NCI-H1417 (cell line): ENCODE results near the gene MAGI2.

Experiments used
- DNase-seq, 3 experiments: peaks; one replicate each; lab custom pipeline; 2025; lab: John Stamatoyannopoulos, UW

Gene MAGI2

GRCh38 chr7:78939669-78940068 is 513.8 kb downstream of the MAGI2 start:
- peak; percentile 7 to 57 (median 51) for DNase-seq

DNA sequence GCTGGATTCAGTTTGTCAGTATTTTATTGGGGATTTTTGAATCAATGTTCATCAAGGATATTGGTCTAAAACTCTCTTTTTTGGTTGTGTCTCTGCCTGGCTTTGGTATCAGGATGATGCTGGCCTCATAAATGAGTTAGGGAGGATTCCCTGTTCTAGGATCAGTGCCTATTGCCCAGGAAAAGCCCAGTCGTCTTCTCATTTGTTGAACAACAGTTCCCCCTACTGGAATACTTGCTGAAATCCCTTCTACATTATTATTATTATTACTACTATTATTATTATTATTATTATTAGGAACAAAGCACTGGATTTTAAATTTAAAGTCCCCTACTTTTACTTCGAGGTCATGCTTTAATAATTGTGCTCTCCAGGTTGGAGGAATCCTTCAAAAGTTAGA is 528.9 kb downstream of the MAGI2 start:
- DNase-seq, result peak in 2 of 3 experiments; percentile 22 to 58

GRCh38 chr7:78912781-78913180 is 540.7 kb downstream of the MAGI2 start:
- no peak for DNase-seq

- DNase-seq, result no peak
These were observed 546.7 kb downstream of the MAGI2 start for GRCh38 chr7:78906735-78907134.

GRCh38 chr7:78905436-78905835 is 548.0 kb downstream of the MAGI2 start:
- peak in 1 of 3 experiments; percentile 35 for DNase-seq

DNA sequence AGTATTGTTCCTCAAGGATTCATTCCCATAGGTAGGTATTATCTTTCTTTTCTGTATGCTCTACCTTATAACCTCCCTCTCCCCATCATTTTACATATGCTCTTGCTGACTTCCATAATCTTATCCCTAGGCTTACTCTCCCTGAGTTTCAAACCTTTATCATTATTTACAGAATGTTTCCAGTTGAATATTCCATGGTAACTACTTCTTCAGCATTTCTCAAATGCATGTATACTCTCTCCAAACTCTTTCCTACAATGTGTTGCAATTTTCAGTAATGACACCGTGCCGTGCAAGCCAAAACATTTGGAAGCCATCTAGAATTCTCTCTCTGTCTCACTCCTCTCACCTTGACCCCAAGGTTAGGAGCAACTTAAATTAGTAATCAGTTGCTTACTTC is 548.5 kb downstream of the MAGI2 start:
- no peak for DNase-seq

DNA sequence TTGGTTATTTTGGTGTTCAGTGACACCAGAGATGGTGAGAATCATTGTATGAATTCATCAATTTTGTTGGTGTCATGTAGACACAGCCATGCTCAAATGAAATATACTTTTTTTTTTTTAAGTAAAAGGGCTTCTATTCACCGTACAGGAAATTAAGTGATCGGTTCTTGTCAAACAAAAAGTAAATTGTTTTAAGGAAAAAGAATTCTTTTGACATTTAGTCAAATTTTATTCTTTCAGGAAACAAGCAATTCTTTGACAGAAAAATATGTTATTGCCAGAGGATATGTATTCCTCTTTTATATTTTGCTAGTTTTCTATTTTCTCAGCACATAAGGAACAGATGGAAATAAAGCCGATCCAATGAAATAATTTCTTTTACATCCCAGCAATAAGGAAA is 551.9 kb downstream of the MAGI2 start:
- no peak for DNase-seq

- DNase-seq, result no peak
These were observed 552.7 kb downstream of the MAGI2 start for GRCh38 chr7:78900806-78901205.

- DNase-seq, result no peak
These were observed 558.1 kb downstream of the MAGI2 start for GRCh38 chr7:78895393-78895792.

DNA sequence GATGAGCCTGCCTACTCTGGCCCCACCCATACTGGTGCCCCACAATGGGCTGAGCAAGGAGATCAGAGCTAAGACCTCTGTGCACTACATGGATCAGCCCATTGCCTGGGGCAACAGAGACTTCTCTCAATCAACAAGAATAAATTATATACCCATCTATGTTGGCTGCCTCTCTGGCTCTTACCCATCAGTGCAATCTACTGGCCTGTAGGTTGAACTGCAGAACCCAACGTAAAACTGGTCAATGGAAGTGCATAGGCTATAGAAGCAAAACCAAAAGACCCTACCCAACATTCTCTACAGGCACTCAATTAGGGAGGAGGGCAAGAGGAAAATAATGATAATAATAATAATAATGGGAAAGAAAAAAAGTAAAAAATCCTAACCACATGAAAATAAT is 574.3 kb downstream of the MAGI2 start:
- DNase-seq, result no peak

- no peak for DNase-seq
These were observed 580.4 kb downstream of the MAGI2 start for GRCh38 chr7:78873117-78873516.

DNA sequence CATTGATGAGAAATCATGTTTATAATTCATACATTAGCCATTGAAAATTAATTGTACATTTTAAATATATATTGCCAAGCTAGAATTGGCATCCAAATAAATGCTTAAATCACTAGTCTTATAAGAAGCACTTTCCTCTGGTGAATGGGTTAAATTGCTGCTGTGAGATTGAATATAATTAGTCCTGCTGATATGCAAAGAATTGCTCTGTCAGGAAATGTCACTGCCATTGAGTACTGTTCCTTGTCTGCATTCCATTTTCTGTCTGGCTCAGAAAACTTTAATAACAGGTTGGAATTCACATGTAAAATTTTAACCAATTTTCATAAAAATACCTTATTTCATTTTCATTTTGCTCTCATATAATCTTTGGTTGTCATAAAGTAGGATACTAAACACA is 589.1 kb downstream of the MAGI2 start:
- DNase-seq, result peak in 1 of 3 experiments; percentile 61

DNA sequence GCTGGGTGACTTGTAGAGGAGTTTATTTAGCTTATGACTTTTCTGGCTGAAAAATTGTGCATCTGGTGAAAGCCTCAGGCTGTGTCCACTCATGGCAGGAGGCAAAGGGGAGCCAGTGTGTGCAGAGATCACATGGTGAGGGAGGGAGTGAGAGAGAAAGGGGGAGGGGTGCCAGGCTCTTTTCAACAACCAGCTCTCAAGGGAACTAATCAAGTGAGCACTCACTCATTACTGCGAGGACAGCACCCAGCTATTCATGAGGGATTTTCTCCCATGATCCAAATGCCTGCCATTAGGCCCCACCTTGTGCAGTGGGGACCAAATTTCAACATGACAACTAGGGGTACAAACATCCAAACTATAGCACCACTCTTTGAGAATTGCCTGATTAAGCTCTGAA is 590.2 kb downstream of the MAGI2 start:
- peak in 2 of 3 experiments; percentile 31 to 74 for DNase-seq

DNA sequence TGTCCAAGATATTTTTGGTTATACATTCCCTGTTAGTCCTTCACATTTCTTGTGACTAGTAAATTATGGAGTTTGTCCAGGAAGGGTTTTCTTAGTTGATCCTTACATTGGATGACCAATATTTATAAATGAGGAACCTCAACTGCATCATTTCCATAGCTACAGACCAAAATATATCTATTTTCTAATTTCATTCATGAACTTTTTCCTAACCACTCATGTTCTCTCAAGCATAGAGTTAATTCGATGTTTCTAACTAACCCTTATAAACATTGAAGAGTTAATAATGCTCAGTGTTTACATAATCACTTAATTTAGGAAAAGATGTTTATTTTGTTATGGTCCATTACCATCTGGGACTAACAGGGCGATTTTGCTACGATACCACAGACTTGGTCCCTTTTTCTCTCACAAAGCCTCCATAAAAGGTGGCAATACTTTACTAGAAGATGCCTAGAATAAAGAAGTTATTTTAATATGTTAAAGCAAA is 591.0 kb downstream of the MAGI2 start:
- DNase-seq, result peak in 1 of 3 experiments; percentile 59

- no peak for DNase-seq
These were observed 600.5 kb downstream of the MAGI2 start for GRCh38 chr7:78852951-78853350.

DNA sequence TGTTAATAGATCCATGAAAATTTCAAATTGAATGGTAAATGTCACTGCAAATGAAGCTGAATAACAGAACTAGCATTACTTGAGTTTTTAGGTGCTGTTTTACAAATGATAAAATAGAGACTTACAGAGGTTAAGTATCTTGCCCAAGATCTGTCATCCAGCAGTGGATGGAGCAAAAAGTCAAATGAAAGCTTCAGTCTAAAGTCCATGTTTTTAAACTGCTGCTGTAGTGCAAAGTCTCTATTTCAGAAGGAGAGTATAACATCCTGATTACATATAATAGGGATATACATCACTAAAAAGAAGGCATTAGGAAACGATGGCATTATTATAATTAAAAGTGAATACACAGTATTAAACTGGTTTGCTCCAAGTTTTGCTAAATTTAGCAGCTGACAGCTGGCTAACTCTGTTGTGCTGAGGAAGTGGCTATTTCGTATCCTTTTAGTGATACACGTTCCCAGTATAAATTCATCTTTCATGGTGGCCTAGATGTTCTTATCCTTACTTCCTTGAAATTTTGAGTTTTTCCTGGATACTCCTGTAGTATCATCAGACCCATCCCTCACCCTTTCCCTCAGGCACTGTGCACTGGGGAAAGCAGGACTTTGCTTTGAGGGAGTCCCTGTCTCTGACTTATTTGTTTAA is 603.2 kb downstream of the MAGI2 start:
- DNase-seq, result no peak

DNA sequence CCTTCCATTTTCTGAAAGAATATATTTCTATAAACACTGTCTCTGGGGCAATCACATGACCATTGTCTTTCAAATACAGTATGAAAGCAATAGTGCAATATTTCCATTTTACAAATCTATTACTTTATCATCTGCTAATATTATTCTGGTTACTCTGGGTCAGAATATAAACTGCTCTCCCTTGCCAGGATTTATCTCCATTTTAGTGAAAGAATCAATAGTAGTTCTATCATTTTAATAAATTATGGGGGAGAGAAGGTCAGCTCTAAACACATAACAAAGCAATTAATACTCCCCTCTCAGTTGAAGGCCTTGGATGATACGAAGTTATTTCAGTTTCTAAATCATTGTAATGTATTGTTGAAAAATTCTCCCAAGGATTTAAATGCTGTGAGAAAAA is 608.3 kb downstream of the MAGI2 start:
- no peak for DNase-seq

DNA sequence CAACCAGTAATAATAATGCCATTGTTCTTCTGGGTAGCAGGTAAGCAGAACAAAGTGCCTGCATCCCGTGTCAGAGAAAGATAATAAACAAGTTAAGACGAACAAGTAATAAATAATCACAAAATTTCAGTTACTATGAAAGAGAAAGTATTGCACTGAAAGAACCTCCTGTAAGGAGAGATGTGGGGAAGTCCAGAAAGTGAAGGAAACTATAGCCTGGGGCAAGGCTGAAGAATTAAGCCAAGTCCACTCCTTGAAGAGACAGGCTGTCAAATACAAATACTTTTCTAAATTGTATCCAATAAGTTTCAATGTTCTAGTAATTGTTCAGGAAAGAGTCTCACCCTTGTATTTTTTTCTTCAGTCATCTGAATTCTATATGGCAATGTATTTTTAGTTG is 611.4 kb downstream of the MAGI2 start:
- DNase-seq, result no peak

DNA sequence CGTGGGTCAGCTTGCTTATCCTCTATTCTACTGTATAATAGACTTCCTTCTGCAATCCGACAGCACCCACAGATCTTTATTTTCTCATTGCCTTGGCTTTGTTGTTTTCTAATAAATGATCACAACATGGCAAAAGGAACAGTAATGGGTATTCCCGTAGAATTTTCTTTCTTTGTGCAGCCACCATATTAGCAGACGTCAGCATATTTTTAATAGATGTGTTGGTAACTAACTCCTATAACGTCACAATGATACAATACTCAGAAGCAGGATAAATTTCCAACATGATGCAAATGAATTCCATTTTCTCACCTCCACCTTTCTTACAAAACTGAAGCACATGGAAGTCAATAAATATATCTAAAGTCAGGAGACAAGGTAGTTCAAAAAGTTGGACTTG is 617.6 kb downstream of the MAGI2 start:
- DNase-seq, result no peak

DNA sequence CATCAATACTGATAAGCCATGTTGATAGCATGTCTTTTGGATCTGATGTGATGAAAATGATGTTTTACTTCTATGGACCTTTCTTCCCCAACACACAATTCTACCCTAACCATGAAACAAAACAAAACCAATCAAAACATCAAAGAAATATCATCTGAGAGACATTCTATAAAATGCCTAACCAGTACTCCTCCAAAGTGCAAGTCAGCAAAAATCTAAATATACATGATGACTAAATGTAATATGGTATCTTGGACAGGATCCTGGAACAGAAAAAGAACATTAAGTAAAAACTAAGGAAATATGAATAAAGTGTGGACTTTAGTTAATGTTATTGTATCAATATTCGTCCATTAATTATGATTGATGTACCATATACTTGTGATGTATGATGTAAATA is 625.1 kb downstream of the MAGI2 start:
- DNase-seq, result no peak

DNA sequence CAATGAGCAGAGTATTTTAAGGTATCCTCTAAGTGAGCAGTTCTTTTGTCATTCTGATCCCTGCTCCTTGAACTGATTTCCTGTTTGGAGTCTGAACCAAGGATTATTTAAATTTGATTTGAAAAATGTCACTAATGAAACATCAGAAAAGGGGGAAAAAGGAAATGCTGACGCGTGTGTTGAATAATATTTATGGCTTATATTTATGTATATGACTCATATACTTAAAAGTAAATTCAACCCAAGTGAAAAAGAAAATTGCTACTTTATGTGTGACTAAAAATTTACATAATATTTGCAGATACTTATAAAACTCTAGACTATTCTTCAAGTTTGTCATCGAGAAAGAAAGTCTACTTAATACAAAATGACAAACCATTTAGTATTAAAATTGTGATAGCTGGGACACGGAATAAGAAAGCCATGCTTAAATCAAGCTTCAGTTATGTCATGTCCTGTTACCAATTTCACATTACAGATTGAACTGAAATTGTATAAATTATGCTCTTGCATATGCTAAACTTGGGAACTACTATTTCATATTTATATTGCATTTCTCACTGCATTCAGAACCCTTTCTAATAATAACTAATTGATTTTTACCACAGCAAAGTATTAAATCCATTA is 649.9 kb downstream of the MAGI2 start:
- no peak for DNase-seq

DNA sequence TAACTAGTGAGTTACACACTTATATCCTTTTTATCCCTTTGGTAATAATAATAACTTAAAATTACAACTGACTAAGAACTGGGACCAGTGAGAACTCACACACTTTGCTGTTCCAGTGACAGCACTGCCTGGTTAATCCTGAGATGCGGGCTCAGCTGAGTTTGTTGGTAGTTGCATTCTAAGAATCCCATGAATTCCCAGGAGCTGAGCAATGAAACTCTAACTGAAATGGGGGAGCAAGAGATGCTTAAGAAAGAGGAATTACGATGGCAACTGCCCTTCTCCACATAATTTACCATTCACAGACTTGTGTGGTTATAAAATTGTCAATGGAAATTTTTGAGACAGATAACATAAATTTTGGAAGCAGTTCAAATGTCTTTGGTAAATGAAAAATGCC is 659.4 kb downstream of the MAGI2 start:
- DNase-seq, result no peak

DNA sequence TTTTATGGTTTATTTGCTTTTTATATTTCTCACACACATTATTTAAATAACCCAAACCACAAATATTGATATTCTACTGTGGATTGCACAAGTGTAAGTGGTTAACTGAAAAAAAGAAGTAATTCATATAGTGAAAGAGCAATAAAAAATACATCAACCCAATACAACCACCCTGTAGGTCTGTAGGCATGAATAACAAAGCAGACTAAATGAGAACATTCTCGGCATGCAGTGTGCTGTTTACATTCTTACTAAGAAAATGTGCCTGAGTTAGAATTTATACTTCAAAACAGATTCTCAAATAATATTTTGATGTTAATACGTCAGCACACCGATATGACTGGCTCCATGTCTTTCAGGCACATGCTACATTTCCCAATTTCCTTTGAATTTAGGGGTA is 660.8 kb downstream of the MAGI2 start:
- no peak for DNase-seq

- no peak for DNase-seq
These were observed 661.5 kb downstream of the MAGI2 start for GRCh38 chr7:78792006-78792405.
